KOPT-K1 (cell line): ENCODE data around the gene BMPR1A.
A peak's percentile ranks its signal among the peaks of the same experiment; 100 is the strongest.

ENCODE experiments used
- H3K27ac ChIP-seq: fragments of 200-600 bp; sonication (generic); 2 replicates; pipeline ENCODE4 v1.5.1; 2016; ENCODE audit warnings: antibody characterized with exemption, mild to moderate bottlenecking, low read depth, low read length; ENCODE audit not compliant: poor library complexity, severe bottlenecking
- H3K36me3 ChIP-seq: fragments of 200-600 bp; sonication (generic); 2 replicates; pipeline ENCODE4 v1.5.1; 2017; ENCODE audit warnings: antibody characterized with exemption, mild to moderate bottlenecking, low read length, moderate library complexity; ENCODE audit not compliant: insufficient read depth
- H3K9me3 ChIP-seq: fragments of 200-600 bp; sonication (generic); 2 replicates; pipeline ENCODE4 v1.5.1; 2017; ENCODE audit warnings: antibody characterized with exemption, low read length, mild to moderate bottlenecking; ENCODE audit not compliant: insufficient read depth, poor library complexity, severe bottlenecking

BMPR1A gene

DNA sequence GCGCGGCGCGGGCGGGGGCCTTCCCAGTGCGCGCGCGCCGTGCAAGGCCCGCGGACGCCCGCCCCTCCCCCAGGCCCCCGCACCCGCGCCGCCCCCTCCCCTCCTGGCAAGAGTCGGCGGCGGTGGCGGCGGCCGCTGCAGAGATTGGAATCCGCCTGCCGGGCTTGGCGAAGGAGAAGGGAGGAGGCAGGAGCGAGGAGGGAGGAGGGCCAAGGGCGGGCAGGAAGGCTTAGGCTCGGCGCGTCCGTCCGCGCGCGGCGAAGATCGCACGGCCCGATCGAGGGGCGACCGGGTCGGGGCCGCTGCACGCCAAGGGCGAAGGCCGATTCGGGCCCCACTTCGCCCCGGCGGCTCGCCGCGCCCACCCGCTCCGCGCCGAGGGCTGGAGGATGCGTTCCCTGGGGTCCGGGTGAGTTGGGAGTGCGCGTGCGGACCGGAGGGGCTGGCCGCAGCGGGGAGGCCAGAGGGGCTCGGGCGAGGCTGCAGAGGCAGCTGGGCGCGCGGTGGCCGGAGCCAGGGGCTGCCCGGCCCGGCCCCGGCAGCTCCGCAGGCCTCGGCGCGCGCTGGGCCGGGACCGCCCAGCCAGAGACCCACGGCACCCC lies at the start of gene BMPR1A:
BMPR1A (plus strand) TSS at position 109 of the 602 bp plus-strand sequence. CDS start 119,400 bp downstream, outside the sequence.
- peak within 1 kb of the TSS; percentile 81 for H3K27ac ChIP-seq
- H3K36me3 ChIP-seq: no peaks in the 10 kb centered on the region
- H3K9me3 ChIP-seq: no peaks in the 10 kb centered on the region

DNA sequence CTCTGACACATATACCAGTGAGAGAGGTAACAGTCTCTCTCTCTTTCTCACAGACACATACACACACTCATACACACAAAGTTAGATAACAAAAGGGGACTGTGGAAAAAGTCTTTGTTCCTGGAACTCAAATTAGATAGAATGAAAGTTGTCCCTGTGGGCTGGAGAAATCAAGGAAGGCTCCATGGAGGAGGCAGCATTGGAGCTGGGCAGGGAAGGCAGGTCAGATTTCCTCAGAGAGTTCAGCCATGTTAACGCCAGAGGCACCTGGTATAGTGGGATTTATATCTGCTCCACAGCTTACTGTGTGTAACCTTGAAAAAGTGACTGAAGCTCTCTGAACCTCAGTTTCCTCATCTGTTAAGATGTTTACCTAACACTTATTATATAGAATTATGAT lies 49.4 kb upstream of the BMPR1A start:
- no peaks in the 10 kb centered on the region for H3K36me3 ChIP-seq
- no peaks in the 10 kb centered on the region for H3K9me3 ChIP-seq
- no peak overlapping the region for H3K27ac ChIP-seq

DNA sequence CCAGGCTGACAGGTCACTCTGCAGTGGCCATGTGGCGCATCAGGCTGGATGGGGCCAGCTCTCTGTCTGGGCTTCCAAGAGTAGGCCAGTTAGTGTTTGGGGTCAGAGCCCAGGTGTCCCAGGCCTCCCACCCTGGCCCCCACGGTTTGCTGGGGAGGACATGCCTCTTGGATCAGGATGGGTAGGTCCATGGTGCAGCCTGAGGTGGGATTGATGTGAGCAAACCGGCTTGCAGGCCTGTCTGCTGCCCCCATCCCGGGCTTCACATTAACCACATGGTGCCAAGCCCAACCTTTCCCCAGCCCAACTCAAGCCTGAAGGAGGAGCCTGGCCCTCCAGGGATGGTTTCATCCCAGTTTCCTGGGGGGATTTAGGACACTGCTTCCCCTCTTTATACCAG lies 48.9 kb upstream of the BMPR1A start:
- H3K9me3 ChIP-seq: no peaks in the 10 kb centered on the region
- H3K36me3 ChIP-seq: no peaks in the 10 kb centered on the region
- no peak overlapping the region for H3K27ac ChIP-seq

DNA sequence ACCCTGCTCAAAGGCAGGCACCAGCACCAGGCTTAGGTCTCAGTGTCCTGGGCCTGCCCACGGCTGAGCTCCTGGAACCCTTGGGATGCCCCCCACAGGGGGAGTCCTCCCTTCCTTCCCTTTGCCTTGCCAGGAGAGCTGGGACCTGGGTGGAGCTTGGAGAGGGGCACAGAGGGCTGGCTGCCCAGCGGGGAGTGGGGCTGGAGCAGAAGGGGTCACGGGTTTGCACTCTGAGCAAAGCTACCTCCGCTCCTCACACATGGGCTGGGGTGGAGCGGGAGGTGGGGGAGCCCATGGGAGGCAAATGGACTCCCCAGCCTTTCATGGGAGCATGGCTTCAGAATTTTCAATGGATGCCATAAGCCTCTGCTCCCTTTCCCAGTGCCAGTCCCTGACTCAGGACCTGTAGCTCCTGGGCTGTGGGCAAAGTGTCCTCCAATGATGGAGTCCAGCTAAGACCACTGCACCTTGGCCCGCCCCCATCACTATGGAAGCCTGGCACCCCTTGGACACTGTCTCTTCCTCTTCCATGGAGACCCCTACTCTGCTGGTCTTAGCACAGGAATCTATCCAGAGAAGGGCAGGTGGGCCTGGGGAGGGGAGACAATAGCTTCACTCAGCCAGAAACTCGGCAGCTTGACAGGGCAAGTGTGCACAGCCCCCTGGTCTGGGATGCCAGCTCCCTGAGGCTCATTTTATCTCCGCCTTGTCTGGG lies 48.2 kb upstream of the BMPR1A start:
- H3K27ac ChIP-seq: no peak overlapping the region
- H3K36me3 ChIP-seq: no peaks in the 10 kb centered on the region
- no peaks in the 10 kb centered on the region for H3K9me3 ChIP-seq

DNA sequence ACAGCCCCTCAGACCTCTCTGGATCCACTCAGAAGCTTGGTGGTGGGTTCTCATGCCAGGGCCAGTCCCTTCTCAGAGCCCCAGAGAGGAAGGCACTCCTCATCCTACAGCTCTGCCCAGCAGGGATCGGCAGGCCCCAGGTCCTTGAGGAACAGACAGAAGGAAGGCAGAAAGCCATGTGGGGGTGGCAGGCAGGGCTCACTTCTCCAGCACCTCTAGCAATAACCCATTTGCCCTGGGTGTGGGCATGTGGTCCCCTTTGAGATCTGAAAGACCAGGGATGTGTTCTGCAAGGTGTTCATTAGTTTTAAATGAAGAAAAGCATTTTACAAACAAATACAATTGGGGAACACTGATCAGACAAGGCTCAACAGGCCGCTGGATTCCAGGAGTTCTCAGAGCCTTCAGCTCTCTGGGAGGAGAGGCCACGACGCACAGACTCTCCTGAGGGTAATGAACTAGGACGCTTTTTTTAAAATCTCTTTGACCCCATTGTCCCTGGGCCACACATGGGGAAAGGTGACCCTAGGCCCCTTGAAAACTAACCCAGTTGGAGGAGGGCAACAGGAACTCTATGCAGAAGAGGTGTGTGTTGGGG lies 47.5 kb upstream of the BMPR1A start:
- no peaks in the 10 kb centered on the region for H3K9me3 ChIP-seq
- H3K27ac ChIP-seq: no peak overlapping the region
- no peaks in the 10 kb centered on the region for H3K36me3 ChIP-seq

DNA sequence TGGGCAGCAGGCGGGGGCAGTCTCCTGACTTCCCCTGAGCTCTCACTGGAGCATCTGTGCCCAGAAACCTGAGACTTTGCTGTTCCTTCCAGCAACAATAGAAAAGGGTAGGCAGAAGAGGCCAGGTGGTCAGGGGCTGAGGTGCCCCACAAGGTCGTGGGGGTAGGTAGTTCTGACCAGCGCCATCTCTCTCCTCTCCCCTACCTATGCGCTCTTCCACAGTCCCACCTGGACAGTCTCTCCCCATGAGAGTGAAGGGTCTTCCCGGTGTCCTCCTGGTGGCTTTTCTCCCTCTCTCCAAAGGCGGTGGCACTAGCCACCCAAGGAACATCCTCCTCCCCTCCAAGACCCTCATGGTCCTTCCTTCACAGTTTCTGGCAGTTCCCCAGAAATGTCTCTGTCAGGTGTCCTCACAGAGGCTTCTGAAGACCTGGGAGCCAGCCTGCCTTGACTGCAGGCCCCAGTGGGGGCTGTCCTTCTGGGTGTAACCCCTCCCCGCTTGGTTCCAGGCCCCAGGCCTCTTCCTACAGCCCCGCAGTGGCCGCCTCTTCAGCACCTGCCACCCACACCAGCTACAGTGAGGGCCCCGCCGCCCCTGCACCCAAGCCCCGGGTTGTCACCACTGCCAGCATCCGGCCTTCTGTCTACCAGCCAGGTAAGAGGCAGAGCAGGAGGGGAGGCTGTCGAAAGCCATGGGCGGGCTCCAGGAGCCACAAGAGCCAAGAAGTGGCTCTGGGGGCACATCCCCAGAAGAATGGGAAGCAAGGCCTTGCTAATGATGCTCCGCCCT lies 46.8 kb upstream of the BMPR1A start:
- Histone ChIP-seq H3K36me3 (no peaks in the 10 kb centered on the region), H3K9me3 (no peaks in the 10 kb centered on the region), H3K27ac (no peak overlapping the region)

DNA sequence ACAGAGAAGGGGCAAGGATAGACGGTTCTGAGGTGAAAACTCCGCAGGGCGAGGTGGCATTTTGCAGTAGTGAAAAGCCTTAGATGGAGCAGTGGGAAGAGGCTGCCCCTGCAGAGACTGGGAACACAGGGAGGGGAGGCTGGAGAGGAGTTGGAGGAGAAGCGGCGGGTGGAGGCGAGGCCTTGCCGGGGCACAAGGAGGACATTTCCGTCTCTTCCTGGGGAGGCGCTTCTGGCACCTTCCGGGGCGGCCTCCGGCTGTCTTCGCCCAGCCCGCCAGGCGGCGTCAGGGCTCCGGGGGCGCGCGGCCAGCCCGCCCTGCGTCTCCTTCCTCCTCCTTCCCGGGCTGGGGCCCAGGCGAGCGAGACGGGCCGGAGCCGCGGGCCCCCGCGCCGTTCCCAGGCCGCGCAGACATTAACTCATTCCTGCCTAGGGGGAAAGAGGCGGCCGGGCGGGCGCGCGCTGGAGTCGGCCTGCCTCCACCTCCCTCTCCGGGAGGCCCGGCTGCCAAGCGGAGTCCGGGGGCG lies 45.4 kb upstream of the BMPR1A start:
- no peaks in the 10 kb centered on the region for H3K36me3 ChIP-seq
- peak overlapping the region; percentile 90 for H3K27ac ChIP-seq
- H3K9me3 ChIP-seq: no peaks in the 10 kb centered on the region

DNA sequence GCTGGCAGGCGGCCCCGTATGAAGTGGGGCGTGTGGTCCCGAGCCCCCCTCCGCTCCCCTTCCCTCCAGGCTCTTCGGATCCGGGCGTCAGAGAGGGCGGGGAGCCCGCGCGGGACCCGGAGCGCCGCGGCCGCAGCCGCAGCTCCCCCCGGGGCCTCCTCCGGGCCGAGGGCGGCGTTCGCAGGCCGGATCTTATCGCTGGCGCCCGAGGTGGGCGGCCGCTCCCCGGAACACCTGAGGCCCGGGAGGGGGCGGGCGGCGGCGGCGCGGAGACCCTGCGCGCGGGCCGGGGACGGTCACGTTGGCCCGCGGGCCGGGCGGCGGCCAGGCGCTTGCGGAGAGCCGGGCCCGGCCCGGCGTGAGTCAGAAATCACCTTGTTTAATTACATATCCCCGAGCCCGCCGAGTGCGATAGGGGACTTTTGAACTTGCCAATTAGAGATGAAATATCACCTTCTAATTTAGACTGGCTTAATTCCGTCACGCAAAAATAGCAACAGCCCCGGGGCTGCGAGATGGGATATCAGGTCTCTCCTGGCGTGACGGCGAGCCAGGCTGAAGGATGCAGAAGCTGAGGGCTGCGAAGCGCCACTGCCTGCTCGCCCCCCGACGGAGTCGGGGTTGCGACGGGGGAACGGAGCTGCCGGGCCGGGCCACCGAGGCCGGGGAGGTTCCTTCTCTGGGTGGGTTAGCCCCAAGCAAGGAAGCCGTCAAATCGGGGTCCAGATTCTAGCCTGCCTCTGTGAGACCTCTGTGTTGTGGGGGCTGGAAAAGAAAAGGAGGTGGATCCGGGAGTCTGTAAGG lies 44.7 kb upstream of the BMPR1A start:
- Histone ChIP-seq H3K27ac (peak overlapping the region; percentile 90), H3K36me3 (no peaks in the 10 kb centered on the region), H3K9me3 (no peaks in the 10 kb centered on the region)

DNA sequence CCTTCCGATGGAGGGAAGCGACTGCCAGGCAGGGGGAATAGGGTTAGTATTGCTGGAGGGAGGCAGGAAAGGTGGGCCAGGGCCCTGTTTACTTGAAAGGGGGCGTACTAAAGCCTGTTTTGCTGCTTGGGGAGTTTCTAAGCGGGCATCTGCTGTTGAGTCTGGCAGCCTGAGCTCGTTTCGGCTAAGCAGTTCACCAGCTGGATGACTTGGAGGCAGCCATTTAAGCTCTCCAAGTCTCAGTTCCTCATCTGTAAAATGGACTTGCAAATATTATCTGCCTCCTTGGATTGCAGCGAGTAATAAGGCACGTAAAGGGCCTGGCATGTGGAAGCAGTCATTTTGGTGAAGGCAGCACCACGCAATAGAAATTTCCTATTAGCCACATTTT lies 44.1 kb upstream of the BMPR1A start:
- Histone ChIP-seq H3K36me3 (no peaks in the 10 kb centered on the region), H3K27ac (peak overlapping the region; percentile 90), H3K9me3 (no peaks in the 10 kb centered on the region)

DNA sequence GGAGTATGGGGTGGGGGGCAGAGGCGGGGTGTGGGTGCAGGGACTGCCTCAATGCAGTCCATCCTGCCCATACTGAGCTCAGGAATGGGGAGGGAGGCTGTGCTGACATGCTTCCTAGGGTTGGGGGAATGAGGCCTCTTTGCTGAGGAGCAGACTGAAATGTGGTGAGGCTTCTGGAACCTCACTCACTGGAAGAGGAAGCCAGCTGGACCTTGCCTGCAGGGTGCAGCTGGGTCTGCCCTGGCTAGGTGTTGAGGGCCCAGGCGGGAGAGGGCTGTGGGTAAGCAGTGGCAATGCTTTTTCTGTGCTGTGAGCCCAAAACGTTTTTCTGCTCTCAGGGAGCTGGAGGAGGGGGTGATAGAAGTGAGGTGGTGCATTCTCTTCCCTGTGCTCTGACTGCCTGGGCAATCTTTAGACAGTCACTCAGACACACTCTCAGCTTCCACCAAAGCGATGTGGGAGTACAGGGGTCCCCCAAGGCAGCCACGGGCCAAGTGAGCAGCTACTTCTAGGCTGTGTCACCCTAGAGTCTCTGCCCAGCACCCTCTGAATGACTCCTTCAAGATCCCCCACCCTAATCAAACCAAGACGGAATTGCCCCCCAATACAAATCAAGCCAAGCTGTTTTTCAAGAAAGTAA lies 41.1 kb upstream of the BMPR1A start:
- H3K36me3 ChIP-seq: no peaks in the 10 kb centered on the region
- no peak overlapping the region for H3K27ac ChIP-seq
- no peaks in the 10 kb centered on the region for H3K9me3 ChIP-seq

DNA sequence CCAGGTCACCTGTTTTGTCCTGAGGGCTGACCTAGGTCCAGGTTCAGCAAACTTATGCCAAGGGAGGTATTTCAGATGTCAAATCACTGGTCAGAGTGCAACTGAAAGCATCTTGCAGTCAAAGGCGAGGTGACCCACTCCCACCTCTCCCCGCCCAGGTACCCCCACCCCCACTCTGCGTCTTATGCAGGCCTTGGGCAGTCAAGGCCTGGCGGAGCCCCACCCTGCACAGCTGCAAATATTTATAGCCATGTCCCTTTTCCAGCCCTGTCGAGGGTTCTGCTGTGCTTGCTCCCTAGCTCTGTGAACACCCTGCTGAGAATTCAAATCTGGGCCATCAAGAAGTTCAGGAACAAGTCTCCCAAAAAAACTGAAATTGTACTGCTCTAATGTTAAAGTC lies 40.6 kb upstream of the BMPR1A start:
- Histone ChIP-seq H3K27ac (no peak overlapping the region), H3K9me3 (no peaks in the 10 kb centered on the region), H3K36me3 (no peaks in the 10 kb centered on the region)

DNA sequence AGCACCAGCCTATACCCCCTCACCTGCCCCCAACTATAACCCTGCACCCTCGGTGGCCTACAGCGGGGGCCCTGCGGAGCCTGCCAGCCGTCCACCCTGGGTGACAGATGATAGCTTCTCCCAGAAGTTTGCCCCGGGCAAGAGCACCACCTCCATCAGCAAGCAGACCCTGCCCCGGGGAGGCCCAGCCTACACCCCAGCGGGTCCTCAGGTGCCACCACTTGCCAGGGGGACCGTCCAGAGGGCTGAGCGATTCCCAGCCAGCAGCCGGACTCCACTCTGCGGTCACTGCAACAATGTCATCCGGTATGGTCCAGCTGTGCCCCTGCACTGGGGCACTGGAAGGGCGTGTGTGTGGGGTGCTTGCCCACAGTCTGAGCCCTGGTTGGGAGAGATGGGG lies 40.0 kb upstream of the BMPR1A start:
- no peak overlapping the region for H3K27ac ChIP-seq
- no peaks in the 10 kb centered on the region for H3K9me3 ChIP-seq
- no peaks in the 10 kb centered on the region for H3K36me3 ChIP-seq

DNA sequence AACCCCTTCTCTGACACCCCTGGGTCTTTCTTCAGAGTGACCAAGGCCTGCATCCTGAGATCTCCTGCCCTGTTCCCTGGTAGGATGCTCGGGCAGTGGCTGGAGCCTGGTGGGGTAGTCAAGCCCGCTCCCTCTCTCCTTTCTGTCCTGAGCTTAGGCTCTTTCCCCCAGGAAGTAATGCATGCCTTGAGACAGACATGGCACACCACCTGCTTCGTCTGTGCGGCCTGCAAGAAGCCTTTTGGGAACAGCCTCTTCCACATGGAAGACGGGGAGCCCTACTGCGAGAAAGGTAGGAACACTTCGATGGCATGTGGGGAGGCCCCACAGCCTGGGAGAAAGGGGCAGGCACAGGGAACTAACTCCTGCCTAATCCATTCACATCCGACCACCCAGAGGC lies 37.9 kb upstream of the BMPR1A start:
- Histone ChIP-seq H3K27ac (no peak overlapping the region), H3K36me3 (no peaks in the 10 kb centered on the region), H3K9me3 (no peaks in the 10 kb centered on the region)

DNA sequence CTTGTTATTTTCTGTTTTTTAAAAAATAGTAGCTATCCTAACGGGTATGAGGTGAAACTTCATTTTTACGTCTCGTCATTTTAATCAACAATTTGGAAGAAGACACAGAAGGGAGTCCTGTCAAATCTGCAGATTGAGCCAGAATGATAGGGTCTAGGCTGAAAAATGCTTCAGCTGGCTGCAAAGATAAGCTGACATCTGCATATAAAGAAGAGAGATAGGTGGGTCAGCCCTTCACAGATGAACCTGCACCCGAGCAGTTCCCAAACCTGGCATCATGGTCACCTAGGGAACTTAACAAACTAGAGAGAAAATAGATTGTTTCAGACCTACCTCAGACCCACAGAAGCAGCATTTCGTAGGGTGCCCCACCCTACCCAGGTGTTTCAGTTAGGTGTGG lies 35.2 kb upstream of the BMPR1A start:
- no peaks in the 10 kb centered on the region for H3K9me3 ChIP-seq
- no peak overlapping the region for H3K27ac ChIP-seq
- no peaks in the 10 kb centered on the region for H3K36me3 ChIP-seq
